ENCODE results near the gene LINGO4.

- TF ChIP-seq ZNF8 (CRISPR knock-in tag; IDR thresholded peaks at IDR 0.05) (no peak), OSR1 (CRISPR knock-in tag; IDR thresholded peaks at IDR 0.05) (no peak), SNAI2 (CRISPR knock-in tag; IDR thresholded peaks at IDR 0.05) (no peak)
These were observed 12.1 kb upstream of the LINGO4 start for GRCh38 chr1:151817353-151817730.
